Urothelium cell line (cell line): ENCODE data around the gene BACH2.
"Not testable (repeated sequence)": the region's sequence is repeated elsewhere in the genome, so short reads cannot be mapped to it uniquely, and the experiment has no call there.

Experiments
- DNase-seq: peaks from one replicate; pipeline ENCODE4 v3.0.0; 2011; ENCODE audit warnings: low spot score, mixed read lengths
- FAIRE-seq: peaks from 2 replicates; lab custom pipeline; 2011; peaks lifted over from hg19 to GRCh38; lab: Jason Lieb, UNC

BACH2 gene

GRCh38 chr6:90079560-90080490, 216.8 kb downstream of the BACH2 start:
- no peak for FAIRE-seq
- no peak for DNase-seq

GRCh38 chr6:90078513-90079289, 217.9 kb downstream of the BACH2 start:
- DNase-seq = no peak
- FAIRE-seq = no peak

- DNase-seq (no peak), FAIRE-seq (no peak)
These were observed 219.9 kb downstream of the BACH2 start for GRCh38 chr6:90076511-90077415.

- DNase-seq (no peak), FAIRE-seq (no peak)
These were observed 222.3 kb downstream of the BACH2 start for GRCh38 chr6:90074161-90074850.

- DNase-seq (no peak), FAIRE-seq (no peak)
These were observed 223.6 kb downstream of the BACH2 start for GRCh38 chr6:90072935-90073464.

GRCh38 chr6:90072501-90072900, 224.1 kb downstream of the BACH2 start:
- DNase-seq = no peak
- FAIRE-seq = no peak

- DNase-seq (peak; percentile 14), FAIRE-seq (no peak)
These were observed 227.7 kb downstream of the BACH2 start for GRCh38 chr6:90068703-90069523.

- FAIRE-seq = no peak
These were observed 228.4 kb downstream of the BACH2 start for GRCh38 chr6:90068264-90068663.

GRCh38 chr6:90066697-90067096, 229.9 kb downstream of the BACH2 start:
- DNase-seq (no peak), FAIRE-seq (no peak)

More at GRCh38 chr6:90068264-90068663, 228.4 kb downstream of the BACH2 start:
- DNase-seq = peak; percentile 67

GRCh38 chr6:90065173-90065572, 231.5 kb downstream of the BACH2 start:
- DNase-seq = no peak
- FAIRE-seq = no peak

- DNase-seq (no peak), FAIRE-seq (no peak)
These were observed 234.0 kb downstream of the BACH2 start for GRCh38 chr6:90062667-90063066.

- FAIRE-seq (no peak), DNase-seq (no peak)
These were observed 234.6 kb downstream of the BACH2 start for GRCh38 chr6:90062051-90062450.

GRCh38 chr6:90059178-90059577, 237.5 kb downstream of the BACH2 start:
- DNase-seq, FAIRE-seq: not testable (repeated sequence)

- not testable (repeated sequence) for DNase-seq, FAIRE-seq
These were observed 240.7 kb downstream of the BACH2 start for GRCh38 chr6:90055924-90056323.

- not testable (repeated sequence) for FAIRE-seq, DNase-seq
These were observed 242.4 kb downstream of the BACH2 start for GRCh38 chr6:90054193-90054592.

GRCh38 chr6:90053614-90054013, 243.0 kb downstream of the BACH2 start:
- no peak for DNase-seq
- no peak for FAIRE-seq

- no peak for FAIRE-seq
- no peak for DNase-seq
These were observed 247.3 kb downstream of the BACH2 start for GRCh38 chr6:90049295-90049694.

GRCh38 chr6:90048206-90048967, 248.3 kb downstream of the BACH2 start:
- DNase-seq (no peak), FAIRE-seq (no peak)
